ENCODE data around the gene TFF3.

Gene TFF3

GRCh38 chr21:42320791-42321190 lies 5.6 kb upstream of the TFF3 start:
- DNase-seq (ENCODE audit: low read depth, low spot score), result no peak

DNA sequence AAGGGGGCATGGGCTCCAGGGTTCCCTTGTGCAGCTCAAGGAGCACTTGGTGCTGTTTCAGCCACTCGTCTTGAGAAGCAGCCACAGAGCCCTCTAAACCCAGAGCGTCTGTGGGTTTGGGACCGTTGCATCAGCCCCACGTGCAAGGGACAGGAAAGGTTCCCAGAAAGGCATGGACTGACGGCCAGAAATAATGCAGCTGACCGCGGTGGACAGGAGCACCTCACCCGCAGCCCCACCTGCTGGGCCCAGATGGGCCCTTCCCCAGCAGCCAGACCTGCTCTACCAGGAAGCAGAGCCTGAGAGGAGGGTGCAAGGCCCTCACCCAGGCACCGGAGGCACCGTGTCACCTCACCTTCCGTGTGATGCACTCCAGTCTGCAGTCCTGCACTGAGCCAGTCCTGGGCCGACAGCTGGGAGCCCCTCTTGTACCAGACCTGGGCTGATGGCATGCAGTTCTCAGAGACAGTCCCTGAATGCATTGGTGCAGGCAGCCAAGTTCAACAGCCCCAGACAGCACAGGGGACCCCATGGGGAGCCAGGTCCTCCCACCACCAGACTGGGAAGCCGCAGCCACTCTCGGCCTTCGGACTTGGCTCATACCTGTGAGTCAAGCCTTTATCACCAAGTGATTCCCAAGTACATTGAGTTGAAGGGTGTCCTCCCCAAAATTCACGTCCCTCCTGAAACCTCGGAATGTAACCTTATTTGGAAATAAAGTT lies 4.8 kb upstream of the TFF3 start:
- DNase-seq (ENCODE audit: low read depth, low spot score), result no peak

GRCh38 chr21:42319376-42319775 lies 4.2 kb upstream of the TFF3 start:
- no peak for DNase-seq (ENCODE audit: low read depth, low spot score)

- DNase-seq (ENCODE audit: low read depth, low spot score), result peak; percentile 49
Measured at GRCh38 chr21:42317826-42318746, 2.9 kb upstream of the TFF3 start.

GRCh38 chr21:42317341-42317741 lies 2.1 kb upstream of the TFF3 start:
- DNase-seq (ENCODE audit: low read depth, low spot score), result no peak

GRCh38 chr21:42316891-42317290 lies 1.7 kb upstream of the TFF3 start:
- DNase-seq (ENCODE audit: low read depth, low spot score), result no peak

- DNase-seq (ENCODE audit: low read depth, low spot score), result no peak
Measured at GRCh38 chr21:42314616-42315295, 453 bp downstream of the TFF3 start.

GRCh38 chr21:42313501-42313969 lies 1.7 kb downstream of the TFF3 start:
- peak; percentile 64 for DNase-seq (ENCODE audit: low read depth, low spot score)

GRCh38 chr21:42312626-42313104 lies 2.5 kb downstream of the TFF3 start:
- DNase-seq (ENCODE audit: low read depth, low spot score), result no peak

- DNase-seq (ENCODE audit: low read depth, low spot score), result no peak
Measured at GRCh38 chr21:42311816-42312625, 3.2 kb downstream of the TFF3 start.

GRCh38 chr21:42311160-42311559 lies 4.0 kb downstream of the TFF3 start:
- DNase-seq (ENCODE audit: low read depth, low spot score), result no peak

DNA sequence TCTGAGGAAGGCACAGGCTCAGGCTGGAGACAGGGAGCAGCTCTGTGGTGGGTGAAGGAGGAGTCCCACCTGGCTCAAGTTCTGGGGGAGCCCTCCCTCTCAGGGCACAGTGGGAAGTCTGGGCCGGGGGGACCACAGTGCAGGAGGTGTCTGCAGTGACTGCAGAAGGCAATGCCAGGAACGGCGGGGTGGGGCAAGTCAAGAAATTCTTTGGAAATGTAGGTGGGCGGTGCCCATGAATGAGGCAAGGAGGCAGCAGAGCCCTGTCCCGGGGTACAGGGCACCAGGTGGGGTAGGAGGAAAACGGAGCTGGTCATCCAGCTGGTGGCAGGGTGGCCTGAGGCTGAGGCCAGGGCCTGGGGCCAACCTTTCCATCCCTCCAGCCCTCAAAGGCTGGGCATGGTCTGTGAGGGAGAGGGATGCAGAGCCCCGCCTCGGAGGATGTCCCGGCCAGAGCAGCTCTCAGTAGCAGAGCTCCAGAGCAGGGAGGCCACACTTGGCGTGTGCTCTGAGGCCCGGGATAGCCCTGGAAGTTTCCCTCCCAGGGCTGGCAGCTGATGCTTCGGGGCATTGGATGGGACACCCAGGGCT lies 4.7 kb downstream of the TFF3 start:
- no peak for DNase-seq (ENCODE audit: low read depth, low spot score)

GRCh38 chr21:42309753-42310213 lies 5.4 kb downstream of the TFF3 start:
- DNase-seq (ENCODE audit: low read depth, low spot score), result peak; percentile 84

DNA sequence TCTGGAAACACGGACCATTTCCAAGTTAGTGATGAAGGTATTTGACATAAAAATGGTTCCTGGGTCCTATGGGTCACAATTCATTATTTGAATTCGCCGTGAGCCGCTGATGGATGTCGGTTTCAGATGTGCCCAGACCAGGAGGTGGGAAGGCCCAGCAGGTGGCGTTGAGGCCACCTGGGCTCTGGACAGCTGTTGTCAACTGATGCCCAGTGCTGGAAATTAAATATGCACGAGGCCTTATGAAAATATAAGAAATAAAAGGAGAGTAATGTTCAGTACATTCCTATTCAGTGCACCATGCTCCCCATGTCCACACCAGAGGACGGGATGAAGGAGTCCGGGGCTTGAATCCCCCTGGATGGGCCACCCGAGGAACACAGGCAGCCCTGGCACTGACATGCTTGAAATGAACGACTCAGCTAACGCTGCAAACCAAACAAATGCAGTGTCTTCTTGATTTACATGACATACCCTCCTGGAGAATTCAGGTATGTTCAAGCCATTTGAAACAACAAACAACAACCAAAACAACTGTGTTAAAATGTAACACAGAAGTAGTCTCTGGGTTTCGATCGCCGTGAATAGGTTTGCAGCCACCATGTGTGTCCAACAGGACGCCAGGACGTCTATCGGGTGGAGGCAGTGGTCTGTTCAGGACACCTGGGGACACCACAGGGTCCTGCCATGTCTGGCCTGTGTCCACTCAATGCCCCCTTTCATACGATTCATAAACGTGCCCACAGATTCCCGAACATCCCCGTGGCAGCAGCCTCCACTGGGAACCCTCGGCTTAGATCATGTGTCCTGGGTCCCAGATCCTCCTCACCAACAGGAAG lies 6.1 kb downstream of the TFF3 start:
- DNase-seq (ENCODE audit: low read depth, low spot score), result no peak

GRCh38 chr21:42308161-42308913 lies 6.9 kb downstream of the TFF3 start:
- no peak for DNase-seq (ENCODE audit: low read depth, low spot score)

GRCh38 chr21:42307106-42307505 lies 8.1 kb downstream of the TFF3 start:
- no peak for DNase-seq (ENCODE audit: low read depth, low spot score)

DNA sequence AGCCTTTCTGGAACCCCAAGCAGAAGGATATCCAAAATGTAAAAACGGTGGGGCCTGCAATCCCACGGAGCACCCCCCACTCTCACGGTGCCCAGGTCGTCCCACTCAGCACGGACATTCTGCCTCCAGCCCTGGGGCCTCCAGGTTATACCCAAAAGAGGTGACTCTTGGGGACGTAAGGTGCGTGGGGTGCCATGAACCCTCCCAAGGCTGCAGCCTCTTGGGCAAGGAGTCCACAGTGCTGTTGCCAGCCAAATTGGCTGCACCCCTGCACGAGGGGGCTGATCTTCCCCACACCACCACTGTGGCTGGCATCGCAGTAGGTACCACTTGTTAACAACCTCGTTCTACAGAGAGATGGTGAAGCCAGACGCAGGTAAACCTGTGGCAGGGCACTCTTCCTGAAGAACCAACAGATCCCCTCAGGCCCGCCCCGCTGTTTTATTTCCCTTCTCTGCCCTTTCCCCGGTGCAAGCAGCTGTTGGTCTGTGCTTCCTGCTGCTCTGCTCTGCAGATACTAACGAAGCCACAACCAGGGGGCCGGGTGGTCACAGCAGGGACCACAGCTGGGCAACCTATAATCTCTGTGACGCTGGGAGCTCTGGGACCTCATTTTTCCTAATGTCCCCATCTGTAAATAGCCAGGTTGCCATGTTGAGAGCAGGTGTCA lies 8.7 kb downstream of the TFF3 start:
- DNase-seq (ENCODE audit: low read depth, low spot score), result no peak

DNA sequence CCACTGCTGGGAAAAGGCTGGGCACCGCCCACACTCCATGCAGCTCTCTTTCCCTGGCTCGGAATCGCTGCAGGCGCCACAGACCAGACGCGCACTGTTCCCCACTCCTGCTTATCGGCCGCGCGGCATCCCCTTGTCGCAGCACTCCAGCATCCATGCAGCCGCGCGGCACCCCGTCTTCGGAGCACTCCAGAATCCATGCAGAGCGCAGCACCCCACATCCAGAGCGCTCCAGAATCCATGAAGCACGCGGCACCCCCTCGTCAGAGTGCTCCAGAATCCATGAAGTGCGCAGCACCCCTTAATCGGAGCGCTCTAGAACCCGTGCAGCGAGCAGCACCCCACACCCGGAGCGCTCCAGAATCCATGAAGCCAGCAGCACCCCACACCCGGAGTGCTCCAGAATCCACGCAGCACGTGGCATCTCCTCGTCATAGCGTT lies 9.5 kb downstream of the TFF3 start:
- DNase-seq (ENCODE audit: low read depth, low spot score), result no peak

Data from ELF-1 (cell line).